Adrenal gland (tissue), 12 donors: ENCODE measurements around the gene DTX3L. TPM values are rescaled to one million over a fixed set of nuclear protein-coding genes. Genes with fewer than 3 reads are reported as not detected.

Experiments
- DNase-seq, 7 donors: peaks; one replicate each; pipeline ENCODE4 v3.0.0-alpha.2; 2019 to 2020
- H3K27ac ChIP-seq, 5 donors: fragments of 200-600 bp; sonication (generic) in 4 of 5; 1 replicate in 3 of 5; 2 replicates in 2 of 5; pipeline versions ENCODE4 v1.5.1 to v1.8.0; 2016 to 2020; ENCODE audit warnings: mild to moderate bottlenecking in 1 of 5
- H3K27me3 ChIP-seq: fragments of 200-600 bp; 2 replicates; pipeline ENCODE4 v1.8.0; 2021
- H3K36me3 ChIP-seq, 2 donors: fragments of 200-600 bp; replicated peaks in 1 of 2; 1 replicate in 1 of 2; 2 replicates in 1 of 2; pipeline versions ENCODE4 v1.5.1 to v1.8.0; 2018 to 2022
- H3K4me1 ChIP-seq, 2 donors: fragments of 200-600 bp; replicated peaks in 1 of 2; 1 replicate in 1 of 2; 2 replicates in 1 of 2; pipeline versions ENCODE4 v1.5.1 to v1.8.0; 2018 to 2021
- H3K4me3 ChIP-seq, 4 donors: fragments of 200-600 bp; sonication (generic) in 3 of 4; one replicate each; pipeline ENCODE4 v1.5.1; 2016 to 2018
- H3K9me3 ChIP-seq, 3 donors: fragments of 200-600 bp; sonication (generic) in 1 of 3; replicated peaks in 1 of 3; 1 replicate in 2 of 3; 2 replicates in 1 of 3; pipeline versions ENCODE4 v1.5.1 to v1.8.0; 2016 to 2021
- POLR2A ChIP-seq, 2 donors: fragments of 450-650 bp; IDR thresholded peaks; one replicate each; pipeline ENCODE4 v1.6.1; 2017; ENCODE audit warnings: antibody characterized with exemption in 2 of 2, mild to moderate bottlenecking in 2 of 2, moderate library complexity in 1 of 2
- WGBS, 4 donors: extraction: QIAGEN DNeasy Blood & Tissue Kit in 2 of 4; methylation state at CpG; one replicate each; pipeline versions ENCODE4 v1.1.5 to v1.1.7; 2013 to 2017; 5-methylcytosine and 5-hydroxymethylcytosine counted together
- intact Hi-C, 2 donors: fragments of 100-400 bp; cut with DNase I; formaldehyde crosslinking; loops; one replicate each; pipeline versions ENCODE4 v1.14.1 to v1.15.0; 2022 to 2023
- polyA plus RNA-seq, 3 donors: library from polyadenylated mRNA; stranded (reverse); fragments of 200-250 nt in 2 of 3; fragments of 350-450 nt in 1 of 3; fragmentation: Illumina TruSeq in 1 of 3; extraction: RNeasy Lipid Tissue Mini Kit (QIAGEN cat#74804) in 1 of 3; gene quantifications; one replicate each; pipeline ENCODE4 v1.2.3, GENCODE V29; 2013 to 2014
- total RNA-seq, 9 donors: library from RNA; depleted of rRNA in 4 of 9; stranded (reverse); fragments of >200 nt in 4 of 9; fragments of 120-200 nt in 1 of 9; fragmentation: NEBNext Ultra II Directional in 1 of 9; extraction: Animal tissue kit (Norgen Biotek cat#: 25700) in 1 of 9; gene quantifications; one replicate each; pipeline versions ENCODE4 v1.1.0 to v1.2.4, GENCODE V29; 2013 to 2023
- TF ChIP-seq, protein P1 (sequence below), 6 experiments: fragments of 450-650 bp in 4 of 6; fragments of 200-600 bp in 2 of 6; sonication (generic) in 1 of 6; IDR thresholded peaks; 1 replicate in 5 of 6; 2 replicates in 1 of 6; pipeline versions ENCODE4 v1.5.1 to v1.8.0; 2016 to 2021; ENCODE audit warnings: antibody characterized with exemption in 6 of 6, mild to moderate bottlenecking in 2 of 6, moderate library complexity in 1 of 6
- donor health status: healthy with polysubstance abuse.
- donor health status: Bipolar disorder and iron deficiency.
- donor health status: DM: yes; HTN: yes; CAD: no.
- donor health status: DM: no; HTN: no; CAD: no.
- donor health status: DM: no; HTN: no; CAD: no.
- donor health status: DM: yes; HTN: yes; CAD: no.

Gene DTX3L
- total and polyA plus RNA-seq, 12 donors: 6.0 to 46.6 (median 27.7) TPM

DNA sequence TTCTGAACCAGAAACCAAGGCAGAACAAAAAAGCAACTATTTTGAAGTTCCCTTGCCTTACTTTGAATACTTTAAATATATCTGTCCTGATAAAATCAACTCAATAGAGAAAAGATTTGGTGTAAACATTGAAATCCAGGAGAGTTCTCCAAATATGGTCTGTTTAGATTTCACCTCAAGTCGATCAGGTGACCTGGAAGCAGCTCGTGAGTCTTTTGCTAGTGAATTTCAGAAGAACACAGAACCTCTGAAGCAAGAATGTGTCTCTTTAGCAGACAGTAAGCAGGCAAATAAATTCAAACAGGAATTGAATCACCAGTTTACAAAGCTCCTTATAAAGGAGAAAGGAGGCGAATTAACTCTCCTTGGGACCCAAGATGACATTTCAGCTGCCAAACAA is 4.6 kb downstream of the DTX3L start:
- no peaks in the 10 kb centered on the region for H3K27me3 ChIP-seq
- no peak overlapping the region for H3K27ac ChIP-seq
- peaks cover 0 to 66% of the 10 kb centered on the region in 2 donors for H3K36me3 ChIP-seq
- no peak for DNase-seq
- no peak for TF ChIP-seq POLR2A (IDR thresholded peaks at IDR 0.05)
- TF ChIP-seq, protein P1, sequence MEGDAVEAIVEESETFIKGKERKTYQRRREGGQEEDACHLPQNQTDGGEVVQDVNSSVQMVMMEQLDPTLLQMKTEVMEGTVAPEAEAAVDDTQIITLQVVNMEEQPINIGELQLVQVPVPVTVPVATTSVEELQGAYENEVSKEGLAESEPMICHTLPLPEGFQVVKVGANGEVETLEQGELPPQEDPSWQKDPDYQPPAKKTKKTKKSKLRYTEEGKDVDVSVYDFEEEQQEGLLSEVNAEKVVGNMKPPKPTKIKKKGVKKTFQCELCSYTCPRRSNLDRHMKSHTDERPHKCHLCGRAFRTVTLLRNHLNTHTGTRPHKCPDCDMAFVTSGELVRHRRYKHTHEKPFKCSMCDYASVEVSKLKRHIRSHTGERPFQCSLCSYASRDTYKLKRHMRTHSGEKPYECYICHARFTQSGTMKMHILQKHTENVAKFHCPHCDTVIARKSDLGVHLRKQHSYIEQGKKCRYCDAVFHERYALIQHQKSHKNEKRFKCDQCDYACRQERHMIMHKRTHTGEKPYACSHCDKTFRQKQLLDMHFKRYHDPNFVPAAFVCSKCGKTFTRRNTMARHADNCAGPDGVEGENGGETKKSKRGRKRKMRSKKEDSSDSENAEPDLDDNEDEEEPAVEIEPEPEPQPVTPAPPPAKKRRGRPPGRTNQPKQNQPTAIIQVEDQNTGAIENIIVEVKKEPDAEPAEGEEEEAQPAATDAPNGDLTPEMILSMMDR (IDR thresholded peaks at IDR 0.05): no peak
- H3K4me3 ChIP-seq: no peak overlapping the region
- H3K4me1 ChIP-seq: peaks cover 9 to 38% of the 10 kb centered on the region in 2 donors
- intact Hi-C loops: loop anchor here in 1 of 2 donors (5.0 kb wide), 1 partner anchor 114 kb away; the partner anchor contains the start of gene PARP14
- 86 to 92% (median 92%) methylated on average over 3 of the region's 3 CpGs for WGBS, 4 donors
- no peaks in the 10 kb centered on the region for H3K9me3 ChIP-seq

DNA sequence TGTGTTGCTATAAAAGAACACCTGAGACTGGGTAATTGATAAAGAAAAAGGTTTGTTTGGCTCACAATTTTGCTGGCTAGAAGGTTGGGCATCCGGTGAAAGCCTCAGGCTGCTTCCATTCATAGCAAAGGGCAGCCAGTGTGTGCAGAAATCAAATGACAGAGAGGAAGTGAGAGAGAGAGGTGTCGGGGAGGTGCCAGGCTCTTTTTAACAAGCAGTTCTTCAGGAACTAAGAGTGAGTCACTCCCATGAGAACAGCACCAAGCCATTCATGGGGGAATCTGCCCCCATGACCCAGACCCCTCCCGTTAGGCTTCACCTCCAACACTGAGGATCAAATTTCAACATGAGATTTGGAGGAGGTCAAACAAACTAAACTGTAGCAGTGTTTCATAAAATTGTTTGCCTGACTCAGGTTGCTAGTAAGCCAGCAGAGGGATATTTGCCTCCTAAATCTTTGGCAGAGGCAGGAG is 8.8 kb downstream of the DTX3L start:
- intact Hi-C loops: no loop called here
- 30 to 39% (median 35%) methylated on average over 3 of the region's 3 CpGs for WGBS, 4 donors
- Histone ChIP-seq H3K4me1 (peaks cover 3 to 17% of the 10 kb centered on the region in 2 donors), H3K9me3 (no peaks in the 10 kb centered on the region), H3K4me3 (no peak overlapping the region), H3K27ac (peak overlapping the region in 3 of 5 donors; percentile 45 to 59 (median 50)), H3K27me3 (no peaks in the 10 kb centered on the region), H3K36me3 (peaks cover 0 to 41% of the 10 kb centered on the region in 2 donors)
- peak in 6 of 7 donors; percentile 28 to 77 (median 64) for DNase-seq
- peak in 1 of 2 donors; percentile 37 for TF ChIP-seq POLR2A (IDR thresholded peaks at IDR 0.05)
- TF ChIP-seq, protein P1 (IDR thresholded peaks at IDR 0.05): no peak

DNA sequence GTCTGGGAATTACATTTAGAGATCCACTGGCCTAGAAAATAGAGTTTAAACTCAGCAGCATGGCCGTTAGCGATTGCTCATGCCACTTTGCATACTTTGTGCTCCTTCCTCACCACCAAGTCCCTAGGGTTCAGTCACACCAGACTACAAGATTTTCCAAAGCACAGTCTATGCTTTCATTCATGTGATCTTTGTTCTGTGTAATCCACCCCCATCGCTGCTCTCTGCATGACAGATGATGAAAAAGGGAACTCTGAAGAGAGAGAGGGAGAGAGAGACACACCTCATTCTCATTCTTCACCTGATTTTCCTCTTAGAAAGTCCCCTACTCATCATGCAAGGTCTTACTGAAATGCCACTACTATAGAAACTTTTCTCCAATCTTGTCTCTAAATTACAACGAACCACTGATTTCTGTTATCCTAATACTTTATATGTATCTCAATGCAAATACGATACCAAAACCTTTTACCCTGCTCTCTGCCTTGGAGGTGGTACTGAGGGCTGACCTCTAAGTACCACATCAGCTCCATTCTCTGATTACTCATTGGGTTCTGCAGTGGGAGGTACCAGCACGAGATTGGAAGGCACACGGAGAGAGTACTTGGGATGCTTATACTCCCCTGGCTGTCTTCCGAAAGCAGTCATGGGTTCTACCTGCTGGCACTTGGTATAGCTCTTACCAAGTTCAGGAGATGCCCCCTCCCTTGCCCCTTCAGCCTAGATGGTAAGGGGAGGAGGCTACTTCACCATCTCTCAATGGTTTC is 12.2 kb downstream of the DTX3L start:
- peaks cover 0 to 9% of the 10 kb centered on the region in 2 donors for H3K36me3 ChIP-seq
- no peaks in the 10 kb centered on the region for H3K27me3 ChIP-seq
- intact Hi-C loops: no loop called here
- H3K9me3 ChIP-seq: peaks cover 0 to 4% (median 0%) of the 10 kb centered on the region in 3 donors
- H3K4me3 ChIP-seq: no peak overlapping the region
- peaks cover 3 to 11% of the 10 kb centered on the region in 2 donors for H3K4me1 ChIP-seq
- no peak for DNase-seq
- TF ChIP-seq, protein P1 (IDR thresholded peaks at IDR 0.05): no peak
- TF ChIP-seq POLR2A (IDR thresholded peaks at IDR 0.05): no peak
- H3K27ac ChIP-seq: no peak overlapping the region
- WGBS, 4 donors: 68 to 84% (median 74%) methylated on average over 8 of the region's 8 CpGs

DNA sequence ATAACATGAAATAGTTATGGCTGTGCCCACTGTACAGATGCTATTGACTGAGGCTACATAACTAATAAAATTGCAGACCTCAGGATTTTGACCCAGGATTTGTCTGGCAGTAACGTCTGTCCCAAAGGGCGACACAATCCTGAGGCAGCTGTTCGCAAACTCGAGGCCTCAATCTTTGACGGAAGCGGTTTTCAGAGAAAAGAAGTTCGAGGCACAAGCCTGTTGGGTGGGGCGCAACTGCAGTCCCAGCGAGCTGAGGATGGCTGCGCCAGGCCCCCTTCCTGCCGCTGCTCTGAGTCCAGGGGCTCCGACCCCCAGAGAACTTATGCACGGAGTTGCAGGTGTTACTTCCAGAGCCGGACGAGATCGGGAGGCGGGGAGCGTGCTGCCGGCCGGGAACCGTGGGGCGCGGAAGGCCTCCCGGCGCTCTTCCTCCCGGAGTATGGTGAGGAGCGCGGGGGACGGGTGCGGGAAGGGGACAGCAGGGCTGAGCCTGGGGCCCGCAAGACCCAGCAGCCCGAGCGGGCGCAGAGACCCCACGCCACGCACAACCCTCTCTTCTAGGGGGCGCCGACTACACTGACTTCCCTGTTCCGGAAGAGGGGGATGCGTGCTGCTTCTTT is 13.4 kb downstream of the DTX3L start, which contains the start of gene PARP15:
TSS of gene PARP15 (plus strand) at position 242 of the 623 bp plus-strand sequence. CDS start at position 260, 18 bp downstream.
- WGBS, 4 donors: 7 to 13% (median 9%) methylated on average over 26 to 40 of the region's 40 CpGs
- Histone ChIP-seq H3K4me3 (peak within 1 kb of the TSS in 2 of 4 donors; percentile 24 to 56), H3K27me3 (no peaks in the 10 kb centered on the region), H3K4me1 (peaks cover 3 to 10% of the 10 kb centered on the region in 2 donors), H3K36me3 (no peaks in the 10 kb centered on the region), H3K27ac (no peak within 1 kb of the TSS), H3K9me3 (peaks cover 0 to 4% (median 0%) of the 10 kb centered on the region in 3 donors)
- intact Hi-C loops: no loop called here
- TF ChIP-seq, protein P1 (IDR thresholded peaks at IDR 0.05): no peak
- no peak for DNase-seq
